Measurements from ENCODE around the gene ARID1B. TPM values are rescaled to one million over a fixed set of nuclear protein-coding genes. Genes with fewer than 3 reads are reported as not detected.

ARID1B gene
- total RNA-seq, 2 donors from 2014 or later: 74.0 to 110 TPM

- H3K36me3 ChIP-seq (ENCODE audit: control insufficient read depth, insufficient read depth, low read length): no peaks in the 10 kb centered on the region
- Mint-ChIP-seq H3K27me3 (ENCODE audit: insufficient read depth) (no peaks in the 10 kb centered on the region), H3K9me3 (no peaks in the 10 kb centered on the region), H3K36me3 (ENCODE audit: low read depth) (no peaks in the 10 kb centered on the region), H3K4me3 (no peak overlapping the region), H3K27ac (no peak overlapping the region), H3K4me1 (peaks cover 45% of the 10 kb centered on the region)
- TF ChIP-seq CTCF (conservative IDR thresholded peaks at IDR 0.05): no peak
- WGBS, 2 experiments (ENCODE audit: insufficient coverage in 1 of 2, insufficient read length in 1 of 2): 87 to 97% methylated on average over 4 to 5 of the region's 5 CpGs
- no peak overlapping the region for H3K9ac ChIP-seq (ENCODE audit: extremely low read depth, low read length, poor library complexity, severe bottlenecking)
- no peak for DNase-seq
- peaks cover 4% of the 10 kb centered on the region for H3K4me1 ChIP-seq (ENCODE audit: control insufficient read depth, insufficient read depth, low read length)
- H3K27me3 ChIP-seq (ENCODE audit: control insufficient read depth, insufficient read depth, low read length, poor library complexity, severe bottlenecking): no peaks in the 10 kb centered on the region
- H3K27ac ChIP-seq (ENCODE audit: low read depth, low read length): no peak overlapping the region
- no peak overlapping the region for H3K4me3 ChIP-seq (ENCODE audit: low read length)
- no peaks in the 10 kb centered on the region for H3K9me3 ChIP-seq (ENCODE audit: control insufficient read depth, low read length)
Measured at GRCh38 chr6:156775717-156776116, 1.5 kb upstream of the ARID1B start.

GRCh38 chr6:156776470-156776839 lies 723 bp upstream of the ARID1B start:
- no peak for TF ChIP-seq CTCF (conservative IDR thresholded peaks at IDR 0.05)
- no peaks in the 10 kb centered on the region for H3K9me3 Mint-ChIP-seq
- peaks cover 45% of the 10 kb centered on the region for H3K4me1 Mint-ChIP-seq
- Histone ChIP-seq H3K36me3 (ENCODE audit: control insufficient read depth, insufficient read depth, low read length) (no peaks in the 10 kb centered on the region), H3K4me1 (ENCODE audit: control insufficient read depth, insufficient read depth, low read length) (peaks cover under 1% of the 10 kb centered on the region), H3K27ac (ENCODE audit: low read depth, low read length) (peak overlapping the region; percentile 97), H3K27me3 (ENCODE audit: control insufficient read depth, insufficient read depth, low read length, poor library complexity, severe bottlenecking) (no peaks in the 10 kb centered on the region), H3K4me3 (ENCODE audit: low read length) (peak overlapping the region; percentile 83), H3K9ac (ENCODE audit: extremely low read depth, low read length, poor library complexity, severe bottlenecking) (peak overlapping the region; percentile 65), H3K9me3 (ENCODE audit: control insufficient read depth, low read length) (no peaks in the 10 kb centered on the region)
- H3K27ac Mint-ChIP-seq: peak overlapping the region; percentile 93
- H3K27me3 Mint-ChIP-seq (ENCODE audit: insufficient read depth): no peaks in the 10 kb centered on the region
- DNase-seq: no peak
- H3K36me3 Mint-ChIP-seq (ENCODE audit: low read depth): no peaks in the 10 kb centered on the region
- WGBS, 2 experiments (ENCODE audit: insufficient coverage in 1 of 2, insufficient read length in 1 of 2): 69 to 76% methylated on average over 8 of the region's 8 CpGs
- peak overlapping the region; percentile 92 for H3K4me3 Mint-ChIP-seq

- Histone ChIP-seq H3K36me3 (ENCODE audit: control insufficient read depth, insufficient read depth, low read length) (no peaks in the 10 kb centered on the region), H3K27me3 (ENCODE audit: control insufficient read depth, insufficient read depth, low read length, poor library complexity, severe bottlenecking) (no peaks in the 10 kb centered on the region), H3K4me1 (ENCODE audit: control insufficient read depth, insufficient read depth, low read length) (peaks cover 2% of the 10 kb centered on the region), H3K4me3 (ENCODE audit: low read length) (peak overlapping the region; percentile 83), H3K9ac (ENCODE audit: extremely low read depth, low read length, poor library complexity, severe bottlenecking) (peak overlapping the region; percentile 65), H3K9me3 (ENCODE audit: control insufficient read depth, low read length) (no peaks in the 10 kb centered on the region), H3K27ac (ENCODE audit: low read depth, low read length) (peak overlapping the region; percentile 97)
- no peaks in the 10 kb centered on the region for H3K9me3 Mint-ChIP-seq
- H3K4me3 Mint-ChIP-seq: peak overlapping the region; percentile 92
- no peak for TF ChIP-seq CTCF (conservative IDR thresholded peaks at IDR 0.05)
- no peaks in the 10 kb centered on the region for H3K27me3 Mint-ChIP-seq (ENCODE audit: insufficient read depth)
- H3K36me3 Mint-ChIP-seq (ENCODE audit: low read depth): no peaks in the 10 kb centered on the region
- peak overlapping the region; percentile 83 for H3K27ac Mint-ChIP-seq
- 0% methylated on average over 113 of the region's 113 CpGs; no CpG with 5 or more reads in 1 of the 2 experiments for WGBS, 2 experiments (ENCODE audit: insufficient coverage in 1 of 2, insufficient read length in 1 of 2)
- peaks cover 49% of the 10 kb centered on the region for H3K4me1 Mint-ChIP-seq
- peak; percentile 78 for DNase-seq
Measured at GRCh38 chr6:156777577-156778453, 637 bp downstream of the ARID1B start.

Measured in endodermal cell (in vitro differentiated cells).